Kidney (tissue), 14 donors: ENCODE data around the gene PDIA5. TPM values are rescaled to one million over a fixed set of nuclear protein-coding genes. Genes with fewer than 3 reads are reported as not detected.

Experiments
- DNase-seq, 5 donors: peaks; one replicate each; pipeline ENCODE4 v3.0.0-alpha.2; 2013 to 2020
- FAIRE-seq: peaks from 2 replicates; lab custom pipeline; 2012; peaks lifted over from hg19 to GRCh38; lab: Jason Lieb, UNC
- H3K27ac ChIP-seq, 2 donors: one replicate each; pipeline ENCODE4 v1.7.0; 2013; ENCODE audit warnings: low read depth in 2 of 2, low read length in 2 of 2, inconsistent platforms in 1 of 2
- H3K27me3 ChIP-seq: one replicate; pipeline ENCODE4 v1.7.1; 2013; ENCODE audit warnings: low read length, inconsistent platforms; ENCODE audit not compliant: control insufficient read depth, insufficient read depth
- H3K36me3 ChIP-seq, 3 donors: one replicate each; pipeline versions ENCODE4 v1.7.0 to v1.7.1; 2013; ENCODE audit warnings: low read length in 3 of 3, control low read depth in 1 of 3, inconsistent platforms in 1 of 3; ENCODE audit not compliant: insufficient read depth in 3 of 3, control insufficient read depth in 2 of 3
- H3K4me1 ChIP-seq, 3 donors: one replicate each; pipeline versions ENCODE4 v1.7.0 to v1.7.1; 2013; ENCODE audit warnings: low read length in 3 of 3, inconsistent platforms in 1 of 3, low read depth in 1 of 3; ENCODE audit not compliant: control insufficient read depth in 2 of 3, insufficient read depth in 2 of 3
- H3K4me3 ChIP-seq, 3 donors: one replicate each; pipeline versions ENCODE4 v1.7.0 to v1.8.1; 2013; ENCODE audit warnings: low read length in 3 of 3, control low read depth in 1 of 3, inconsistent platforms in 1 of 3
- H3K9ac ChIP-seq, 3 donors: one replicate each; pipeline versions ENCODE4 v1.7.0 to v1.7.1; 2013; ENCODE audit warnings: low read length in 3 of 3, control low read depth in 1 of 3, inconsistent platforms in 1 of 3
- H3K9me3 ChIP-seq, 3 donors: one replicate each; pipeline versions ENCODE4 v1.7.0 to v1.7.1; 2013; ENCODE audit warnings: low read length in 3 of 3, control low read depth in 1 of 3, inconsistent platforms in 1 of 3; ENCODE audit not compliant: control insufficient read depth in 2 of 3, insufficient read depth in 1 of 3
- intact Hi-C: fragments of 100-400 bp; cut with DNase I; formaldehyde crosslinking; loops from one replicate; pipeline ENCODE4 v1.11.1; 2022
- polyA plus RNA-seq: library from polyadenylated mRNA; stranded (reverse); fragments of 350-450 nt; fragmentation: Illumina TruSeq; extraction: RNeasy Lipid Tissue Mini Kit (QIAGEN cat#74804); gene quantifications from one replicate; pipeline ENCODE4 v1.2.3, GENCODE V29; 2014; ENCODE audit warnings: low read depth, low replicate concordance; ENCODE audit not compliant: insufficient read depth
- total RNA-seq: library from RNA; stranded (reverse); fragmentation: NEBNext Ultra II Directional; extraction: Animal tissue kit (Norgen Biotek cat#: 25700); gene quantifications from one replicate; pipeline ENCODE4 v1.2.1, GENCODE V29; 2021
- TF ChIP-seq, protein P1 (sequence below): IDR thresholded peaks from 3 replicates; pipeline ENCODE4 v1.5.1; 2012; ENCODE audit warnings: mild to moderate bottlenecking, moderate library complexity, borderline replicate concordance; ENCODE audit not compliant: insufficient read depth; ENCODE audit errors: extremely low read depth
- donor health status: control.
- donor health status: control.
- donor health status: control.
- donor health status: control.
- donor health status: control.
- donor health status: DM: yes; HTN: yes; CAD: no.
- donor health status: Normal renal cell carcinoma (clear cell type).

PDIA5 gene
- total and polyA plus RNA-seq, 2 donors from 2014 or later: 19.9 to 27.9 TPM

DNA sequence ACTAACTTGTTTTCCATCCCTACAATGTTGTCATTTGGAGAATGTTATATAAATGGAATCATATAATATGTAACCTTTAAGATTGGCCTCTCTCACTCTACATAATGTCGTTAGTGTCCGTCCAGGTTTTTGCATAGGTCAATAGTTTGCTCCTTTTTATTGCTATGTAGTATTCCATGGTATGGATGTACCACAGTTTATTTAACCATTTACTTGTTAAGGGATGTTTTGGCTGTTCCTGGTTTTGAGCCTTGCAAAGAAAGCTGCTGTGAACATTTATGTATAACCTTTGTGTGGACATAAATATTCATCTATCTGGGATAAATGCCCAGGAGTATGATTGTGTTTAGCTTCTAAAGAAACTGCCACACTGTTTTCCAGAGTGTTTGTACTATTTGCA lies 100.9 kb downstream of the PDIA5 start:
- TF ChIP-seq, protein P1, sequence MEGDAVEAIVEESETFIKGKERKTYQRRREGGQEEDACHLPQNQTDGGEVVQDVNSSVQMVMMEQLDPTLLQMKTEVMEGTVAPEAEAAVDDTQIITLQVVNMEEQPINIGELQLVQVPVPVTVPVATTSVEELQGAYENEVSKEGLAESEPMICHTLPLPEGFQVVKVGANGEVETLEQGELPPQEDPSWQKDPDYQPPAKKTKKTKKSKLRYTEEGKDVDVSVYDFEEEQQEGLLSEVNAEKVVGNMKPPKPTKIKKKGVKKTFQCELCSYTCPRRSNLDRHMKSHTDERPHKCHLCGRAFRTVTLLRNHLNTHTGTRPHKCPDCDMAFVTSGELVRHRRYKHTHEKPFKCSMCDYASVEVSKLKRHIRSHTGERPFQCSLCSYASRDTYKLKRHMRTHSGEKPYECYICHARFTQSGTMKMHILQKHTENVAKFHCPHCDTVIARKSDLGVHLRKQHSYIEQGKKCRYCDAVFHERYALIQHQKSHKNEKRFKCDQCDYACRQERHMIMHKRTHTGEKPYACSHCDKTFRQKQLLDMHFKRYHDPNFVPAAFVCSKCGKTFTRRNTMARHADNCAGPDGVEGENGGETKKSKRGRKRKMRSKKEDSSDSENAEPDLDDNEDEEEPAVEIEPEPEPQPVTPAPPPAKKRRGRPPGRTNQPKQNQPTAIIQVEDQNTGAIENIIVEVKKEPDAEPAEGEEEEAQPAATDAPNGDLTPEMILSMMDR: no peak
- DNase-seq (no peak), FAIRE-seq (no peak)
- peaks cover 0 to 14% (median 6%) of the 10 kb centered on the region in 3 donors for H3K36me3 ChIP-seq
- no peak overlapping the region for H3K9ac ChIP-seq
- no peaks in the 10 kb centered on the region for H3K9me3 ChIP-seq
- H3K27me3 ChIP-seq: no peaks in the 10 kb centered on the region
- intact Hi-C loops: no loop called here
- H3K27ac ChIP-seq: no peak overlapping the region
- H3K4me3 ChIP-seq: no peak overlapping the region
- H3K4me1 ChIP-seq: peaks cover 0 to 7% (median 0%) of the 10 kb centered on the region in 3 donors

DNA sequence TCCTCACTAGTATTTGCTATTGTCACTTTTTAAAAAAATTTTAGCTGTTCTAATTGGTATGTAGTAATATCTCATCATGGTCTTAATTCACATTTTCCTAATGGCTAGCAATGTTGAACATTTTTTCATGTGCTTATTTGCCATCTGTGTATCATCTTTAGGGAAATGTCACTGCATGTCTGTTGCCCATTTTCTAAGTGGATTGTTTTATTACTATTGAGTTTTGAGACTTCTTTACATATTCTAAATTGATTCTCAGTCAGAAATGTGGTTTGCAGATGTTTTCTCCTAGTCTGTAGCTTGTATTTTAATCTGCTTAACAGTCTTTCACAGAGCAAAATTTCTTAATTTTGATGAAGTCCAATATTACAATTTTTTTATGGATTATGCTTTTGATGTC lies 101.3 kb downstream of the PDIA5 start:
- peaks cover 0 to 7% (median 0%) of the 10 kb centered on the region in 3 donors for H3K4me1 ChIP-seq
- H3K9ac ChIP-seq: no peak overlapping the region
- DNase-seq: no peak
- no peaks in the 10 kb centered on the region for H3K9me3 ChIP-seq
- TF ChIP-seq, protein P1: no peak
- no peak overlapping the region for H3K27ac ChIP-seq
- intact Hi-C loops: no loop called here
- H3K4me3 ChIP-seq: no peak overlapping the region
- no peaks in the 10 kb centered on the region for H3K27me3 ChIP-seq
- peaks cover 0 to 14% (median 3%) of the 10 kb centered on the region in 3 donors for H3K36me3 ChIP-seq
- no peak for FAIRE-seq

DNA sequence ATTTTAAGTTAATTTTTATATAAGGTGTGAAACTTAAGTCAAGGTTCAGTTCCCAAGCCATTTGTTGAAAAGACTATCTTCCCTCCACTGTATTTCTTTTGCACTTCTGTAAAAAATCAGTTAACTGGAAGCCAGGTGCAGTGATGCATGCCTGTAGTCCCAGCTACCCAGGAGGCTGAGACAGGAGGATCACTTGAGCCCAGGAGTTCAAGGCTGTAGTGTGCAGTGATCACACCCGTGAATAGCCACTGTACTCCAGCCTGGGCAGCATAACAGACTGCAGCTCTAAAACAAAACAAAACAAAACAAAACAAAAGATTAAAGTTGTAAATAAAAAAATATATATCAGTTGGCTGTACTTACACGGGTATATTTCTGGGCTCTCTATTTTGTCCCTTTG lies 101.8 kb downstream of the PDIA5 start:
- Histone ChIP-seq H3K9me3 (no peaks in the 10 kb centered on the region), H3K27ac (no peak overlapping the region), H3K9ac (no peak overlapping the region), H3K4me3 (no peak overlapping the region), H3K27me3 (no peaks in the 10 kb centered on the region), H3K4me1 (peaks cover 0 to 7% (median 0%) of the 10 kb centered on the region in 3 donors), H3K36me3 (peaks cover 0 to 14% (median 2%) of the 10 kb centered on the region in 3 donors)
- TF ChIP-seq, protein P1: no peak
- FAIRE-seq (no peak), DNase-seq (no peak)
- intact Hi-C loops: no loop called here

DNA sequence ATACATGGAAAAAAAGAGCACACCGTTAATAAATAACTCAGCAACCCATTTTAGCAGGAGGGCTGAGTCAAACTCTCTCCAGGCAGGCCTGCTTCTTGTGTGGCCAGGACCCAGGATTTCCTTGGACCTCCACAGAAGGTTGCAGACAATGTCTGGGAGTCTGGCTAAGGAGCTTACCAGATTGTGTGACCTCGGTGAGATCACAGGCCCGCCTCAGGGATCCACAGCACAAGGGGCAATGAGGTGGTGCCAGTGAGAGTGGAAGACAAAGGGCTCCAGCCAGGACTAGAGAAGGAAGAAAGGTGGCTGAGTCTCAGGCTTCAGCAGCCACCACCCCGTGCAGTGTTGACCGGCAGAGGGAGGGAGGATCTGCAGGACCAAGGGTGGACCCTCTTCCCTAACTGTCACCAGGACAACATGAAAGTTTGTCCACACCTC lies 102.7 kb downstream of the PDIA5 start:
- intact Hi-C loops: no loop called here
- H3K9ac ChIP-seq: peak overlapping the region in 1 of 3 donors; percentile 38
- no peak overlapping the region for H3K4me3 ChIP-seq
- H3K27ac ChIP-seq: peak overlapping the region in 1 of 2 donors; percentile 16
- no peaks in the 10 kb centered on the region for H3K9me3 ChIP-seq
- H3K27me3 ChIP-seq: no peaks in the 10 kb centered on the region
- peaks cover 0 to 7% (median 0%) of the 10 kb centered on the region in 3 donors for H3K4me1 ChIP-seq
- peaks cover 0 to 8% (median 0%) of the 10 kb centered on the region in 3 donors for H3K36me3 ChIP-seq
- peak; percentile 21 for FAIRE-seq
- TF ChIP-seq, protein P1: no peak
- DNase-seq: peak in 2 of 5 donors; percentile 26 to 31
